ENCODE results near the gene MOB3A. TPM values are rescaled to one million over a fixed set of nuclear protein-coding genes. Genes with fewer than 3 reads are reported as not detected.
A peak's percentile ranks its signal among the peaks of the same experiment; 100 is the strongest.

MOB3A gene
- 100 to 1,000 TPM in 1 of 6 donors, 10 to 100 TPM in 5; 35.4 to 107 (median 60.7) TPM for total RNA-seq

DNA sequence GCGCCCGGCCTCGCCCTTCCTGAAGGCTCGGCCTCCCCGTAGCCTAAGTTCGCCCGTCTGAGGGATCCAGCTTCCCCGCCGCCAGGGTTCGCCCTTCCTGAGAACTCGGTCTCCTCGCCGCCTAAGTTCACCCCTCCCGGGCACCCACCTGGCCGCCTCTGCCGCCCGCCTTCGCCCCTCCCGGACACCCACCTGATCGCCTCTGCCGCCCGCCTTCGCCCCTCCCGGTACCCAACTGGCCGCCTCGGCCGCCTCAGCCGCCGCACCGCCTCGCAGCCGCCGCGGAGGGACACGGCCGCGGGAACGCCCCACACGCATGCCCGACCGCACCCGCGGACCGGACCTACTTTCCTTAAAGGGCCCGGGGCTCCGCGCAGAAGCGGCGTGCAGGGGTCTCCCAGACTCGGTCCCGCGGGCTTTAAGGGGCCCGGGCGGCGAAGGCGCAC, at the start of gene MOB3A:
TSS of gene MOB3A (minus strand) at position 293 of the 446 bp plus-strand sequence. CDS start 17,766 bp downstream, outside the sequence.
- DNase-seq (peak; percentile 90 to 98), ATAC-seq (ENCODE audit: low FRiP score in 2 of 2) (peak; percentile 81 to 89)
- H3K36me3 ChIP-seq, result peaks cover 8 to 31% (median 19%) of the 10 kb centered on the region in 4 donors
- H3K4me1 ChIP-seq, result peaks cover 31 to 61% (median 47%) of the 10 kb centered on the region in 4 donors
- H3K27ac ChIP-seq, result peak within 1 kb of the TSS; percentile 90 to 96 (median 94)
- TF ChIP-seq POLR2AphosphoS5 (IDR thresholded peaks at IDR 0.05) (peak; percentile 93 to 94), POLR2A (IDR thresholded peaks at IDR 0.05) (peak; percentile 8 to 96 (median 78)), EP300 (IDR thresholded peaks at IDR 0.05) (peak in 1 of 4 donors; percentile 77)
- TF ChIP-seq, protein P1, sequence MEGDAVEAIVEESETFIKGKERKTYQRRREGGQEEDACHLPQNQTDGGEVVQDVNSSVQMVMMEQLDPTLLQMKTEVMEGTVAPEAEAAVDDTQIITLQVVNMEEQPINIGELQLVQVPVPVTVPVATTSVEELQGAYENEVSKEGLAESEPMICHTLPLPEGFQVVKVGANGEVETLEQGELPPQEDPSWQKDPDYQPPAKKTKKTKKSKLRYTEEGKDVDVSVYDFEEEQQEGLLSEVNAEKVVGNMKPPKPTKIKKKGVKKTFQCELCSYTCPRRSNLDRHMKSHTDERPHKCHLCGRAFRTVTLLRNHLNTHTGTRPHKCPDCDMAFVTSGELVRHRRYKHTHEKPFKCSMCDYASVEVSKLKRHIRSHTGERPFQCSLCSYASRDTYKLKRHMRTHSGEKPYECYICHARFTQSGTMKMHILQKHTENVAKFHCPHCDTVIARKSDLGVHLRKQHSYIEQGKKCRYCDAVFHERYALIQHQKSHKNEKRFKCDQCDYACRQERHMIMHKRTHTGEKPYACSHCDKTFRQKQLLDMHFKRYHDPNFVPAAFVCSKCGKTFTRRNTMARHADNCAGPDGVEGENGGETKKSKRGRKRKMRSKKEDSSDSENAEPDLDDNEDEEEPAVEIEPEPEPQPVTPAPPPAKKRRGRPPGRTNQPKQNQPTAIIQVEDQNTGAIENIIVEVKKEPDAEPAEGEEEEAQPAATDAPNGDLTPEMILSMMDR (IDR thresholded peaks at IDR 0.05), result peak in 5 of 6 experiments; percentile 34 to 86 (median 77)
- no peaks in the 10 kb centered on the region for H3K9me3 ChIP-seq
- 1% methylated on average over 33 of the region's 56 CpGs; no CpG with 5 or more reads in 1 of the 2 donors for WGBS, 2 donors
- H3K4me3 ChIP-seq, result peak within 1 kb of the TSS; percentile 64 to 82 (median 70)
- H3K27me3 ChIP-seq, result no peaks in the 10 kb centered on the region

DNA sequence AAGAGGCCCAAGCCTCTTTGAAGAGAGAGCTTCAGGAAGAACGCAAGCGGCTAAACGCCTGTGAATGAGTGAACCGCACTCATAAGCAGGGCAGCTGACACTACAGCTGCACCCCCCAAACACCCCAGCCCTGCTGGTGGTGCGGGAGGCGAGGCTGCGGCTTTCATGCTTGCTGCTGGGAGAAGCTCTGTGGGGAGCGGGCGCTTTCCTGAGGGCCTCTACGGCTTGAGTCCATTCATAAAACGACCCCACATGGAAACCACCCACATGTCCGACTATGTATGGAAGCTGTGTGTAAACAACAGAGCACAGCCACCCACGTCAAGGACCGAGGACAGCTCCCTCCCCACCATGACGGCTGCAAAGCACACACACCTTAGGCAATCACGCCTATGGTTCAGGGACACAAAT, 49.7 kb upstream of the MOB3A start:
- no peak overlapping the region for H3K4me3 ChIP-seq
- H3K27ac ChIP-seq, result no peak overlapping the region
- WGBS, 2 donors, result 74 to 78% methylated on average over 15 to 16 of the region's 16 CpGs
- H3K4me1 ChIP-seq, result peaks cover 17 to 65% (median 28%) of the 10 kb centered on the region in 4 donors
- no peak for DNase-seq
- TF ChIP-seq EP300 (IDR thresholded peaks at IDR 0.05) (no peak), POLR2A (IDR thresholded peaks at IDR 0.05) (no peak), POLR2AphosphoS5 (IDR thresholded peaks at IDR 0.05) (no peak)
- TF ChIP-seq, protein P1 (IDR thresholded peaks at IDR 0.05), result no peak
- H3K9me3 ChIP-seq, result no peaks in the 10 kb centered on the region
- H3K36me3 ChIP-seq, result peaks cover 0 to 17% (median 6%) of the 10 kb centered on the region in 4 donors
- no peak for ATAC-seq (ENCODE audit: low FRiP score in 2 of 2)
- no peaks in the 10 kb centered on the region for H3K27me3 ChIP-seq

DNA sequence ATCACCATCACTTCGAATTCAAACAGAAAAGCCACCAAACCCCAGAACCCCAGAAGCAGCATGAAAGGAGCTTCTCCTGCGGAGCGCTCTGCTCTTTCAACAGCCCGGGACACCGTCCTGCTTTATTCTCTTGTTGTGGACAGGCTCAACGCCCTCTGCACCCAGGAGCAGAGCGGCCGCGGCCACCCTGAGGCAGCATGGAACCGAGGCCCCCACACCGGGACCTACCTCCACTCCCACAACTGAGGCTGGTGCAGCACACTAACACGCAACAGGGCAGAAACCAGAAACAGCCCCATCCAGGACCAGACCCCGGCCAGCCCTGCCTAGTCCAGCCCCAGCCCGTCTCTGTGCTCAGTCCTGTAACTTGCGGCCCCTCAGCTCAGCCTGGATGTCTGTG, 48.1 kb upstream of the MOB3A start:
- ATAC-seq (ENCODE audit: low FRiP score in 2 of 2), result no peak
- WGBS, 2 donors, result 93 to 95% methylated on average over 15 of the region's 15 CpGs
- Histone ChIP-seq H3K4me3 (no peak overlapping the region), H3K36me3 (peaks cover 0 to 31% (median 18%) of the 10 kb centered on the region in 4 donors), H3K27ac (no peak overlapping the region), H3K9me3 (no peaks in the 10 kb centered on the region), H3K4me1 (peaks cover 4 to 49% (median 12%) of the 10 kb centered on the region in 4 donors), H3K27me3 (no peaks in the 10 kb centered on the region)
- DNase-seq, result no peak
- TF ChIP-seq POLR2AphosphoS5 (IDR thresholded peaks at IDR 0.05) (no peak), EP300 (IDR thresholded peaks at IDR 0.05) (no peak)
- TF ChIP-seq, protein P1 (IDR thresholded peaks at IDR 0.05), result no peak

DNA sequence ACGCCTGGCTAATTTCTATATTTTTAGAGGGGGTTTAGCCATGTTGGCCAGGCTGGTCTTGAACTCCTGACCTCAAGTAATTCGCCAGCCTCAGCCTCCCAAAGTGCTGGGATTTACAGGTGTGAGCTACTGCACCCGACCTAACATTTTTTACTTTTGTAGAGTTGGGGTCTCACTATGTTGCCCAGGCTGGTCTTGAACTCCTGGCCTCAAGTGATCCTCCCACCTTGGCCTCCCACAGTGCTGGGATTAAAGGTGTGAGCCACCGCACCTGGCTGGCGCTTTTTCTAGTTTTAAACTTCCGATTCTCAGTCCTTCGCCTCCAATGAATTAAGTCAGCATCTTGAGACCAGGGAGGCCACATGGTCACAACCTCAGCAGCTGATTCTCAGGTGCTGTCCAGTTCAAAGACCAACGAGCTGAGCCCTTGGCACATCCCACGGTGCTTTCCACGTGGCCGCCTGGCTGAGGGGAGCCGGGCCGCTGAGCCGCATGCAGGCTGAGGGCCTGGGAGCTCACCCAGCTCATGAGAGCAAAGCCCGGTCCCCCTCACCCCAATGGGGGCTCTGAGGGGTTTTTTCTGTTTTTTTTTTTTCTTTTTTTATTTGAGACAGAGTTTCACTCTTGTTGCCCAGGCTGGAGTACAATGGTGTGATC, 46.2 kb upstream of the MOB3A start:
- H3K36me3 ChIP-seq, result peaks cover 0 to 49% (median 32%) of the 10 kb centered on the region in 4 donors

DNA sequence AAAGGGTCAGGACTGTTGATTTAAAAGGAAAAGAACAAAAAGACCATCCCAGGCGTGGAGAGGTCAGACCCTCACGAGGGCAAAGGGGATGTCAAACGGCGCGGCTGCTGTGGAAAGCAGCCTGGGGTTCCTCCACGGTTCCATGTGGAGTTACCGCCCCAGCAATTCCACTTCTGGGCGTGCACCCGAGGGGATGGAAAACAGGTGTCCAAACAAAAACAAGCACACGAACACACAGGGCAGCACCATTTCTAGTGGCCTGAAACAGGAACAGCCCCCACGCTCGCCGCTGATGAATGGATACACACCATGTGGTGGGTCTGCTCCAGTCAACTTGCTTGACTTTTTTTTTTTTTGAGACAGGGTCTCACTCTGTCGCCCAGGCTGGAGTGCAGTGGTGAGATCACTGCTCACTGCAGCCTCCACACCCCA, 44.0 kb upstream of the MOB3A start:
- no peaks in the 10 kb centered on the region for H3K27me3 ChIP-seq
- no peaks in the 10 kb centered on the region for H3K9me3 ChIP-seq
- WGBS, 2 donors, result 80 to 89% methylated on average over 14 of the region's 14 CpGs
- H3K4me3 ChIP-seq, result no peak overlapping the region
- DNase-seq (no peak), ATAC-seq (ENCODE audit: low FRiP score in 2 of 2) (no peak)
- TF ChIP-seq, protein P1 (IDR thresholded peaks at IDR 0.05), result no peak
- TF ChIP-seq EP300 (IDR thresholded peaks at IDR 0.05) (no peak), POLR2A (IDR thresholded peaks at IDR 0.05) (no peak), POLR2AphosphoS5 (IDR thresholded peaks at IDR 0.05) (no peak)
- peaks cover 0 to 20% (median 0%) of the 10 kb centered on the region in 4 donors for H3K4me1 ChIP-seq
- H3K27ac ChIP-seq, result no peak overlapping the region
- H3K36me3 ChIP-seq, result peaks cover 0 to 59% (median 48%) of the 10 kb centered on the region in 4 donors

More for the DNA sequence above, 46.2 kb upstream of the MOB3A start:
- WGBS, 2 donors, result 96 to 97% methylated on average over 15 of the region's 15 CpGs
- peaks cover 0 to 38% (median 5%) of the 10 kb centered on the region in 4 donors for H3K4me1 ChIP-seq
- no peaks in the 10 kb centered on the region for H3K27me3 ChIP-seq
- TF ChIP-seq EP300 (IDR thresholded peaks at IDR 0.05), result no peak
- TF ChIP-seq POLR2A (IDR thresholded peaks at IDR 0.05), result no peak
- no peak for TF ChIP-seq POLR2AphosphoS5 (IDR thresholded peaks at IDR 0.05)
- DNase-seq, result no peak
- no peaks in the 10 kb centered on the region for H3K9me3 ChIP-seq
- H3K27ac ChIP-seq, result no peak overlapping the region
- ATAC-seq (ENCODE audit: low FRiP score in 2 of 2), result no peak
- H3K4me3 ChIP-seq, result no peak overlapping the region

Measured in upper lobe of left lung (tissue), 6 donors.